Type B pancreatic cell (in vitro differentiated cells): ENCODE data around the gene FAM110C. TPM values are rescaled to one million over a fixed set of nuclear protein-coding genes. Genes with fewer than 3 reads are reported as not detected.

ENCODE experiments used
- DNase-seq: peaks from one replicate; pipeline ENCODE4 v3.0.0; 2021; ENCODE audit warnings: mixed read lengths; ENCODE audit not compliant: unreplicated experiment; ENCODE audit errors: extremely low spot score
- H3K27ac Mint-ChIP-seq: 2 replicates; pipeline ENCODE4 v1.8.0; 2021; ENCODE audit warnings: mild to moderate bottlenecking, mixed read lengths
- H3K27me3 Mint-ChIP-seq: 2 replicates; pipeline ENCODE4 v1.8.0; 2021; ENCODE audit warnings: mixed read lengths
- H3K36me3 Mint-ChIP-seq: 2 replicates; pipeline ENCODE4 v1.8.0; 2021; ENCODE audit warnings: mixed read lengths
- H3K4me1 Mint-ChIP-seq: one replicate; pipeline ENCODE4 v1.8.0; 2021; ENCODE audit warnings: mixed read lengths; ENCODE audit not compliant: unreplicated experiment
- H3K4me3 Mint-ChIP-seq: 2 replicates; pipeline ENCODE4 v1.8.0; 2021; ENCODE audit warnings: mild to moderate bottlenecking, mixed read lengths
- H3K9me3 Mint-ChIP-seq: 2 replicates; pipeline ENCODE4 v1.8.0; 2021; ENCODE audit warnings: mixed read lengths
- total RNA-seq: library from RNA; stranded (reverse); gene quantifications from 2 replicates; pipeline ENCODE4 v1.2.1, GENCODE V29; 2021; ENCODE audit warnings: low replicate concordance
- TF ChIP-seq, protein P1 (sequence below): fragments of 200-600 bp; sonication (generic); conservative IDR thresholded peaks from 2 replicates; pipeline ENCODE4 v1.5.0; 2021; ENCODE audit warnings: antibody characterized with exemption, mild to moderate bottlenecking

FAM110C gene
- total RNA-seq, 1 donor from 2014 or later, result 2.3 TPM

DNA sequence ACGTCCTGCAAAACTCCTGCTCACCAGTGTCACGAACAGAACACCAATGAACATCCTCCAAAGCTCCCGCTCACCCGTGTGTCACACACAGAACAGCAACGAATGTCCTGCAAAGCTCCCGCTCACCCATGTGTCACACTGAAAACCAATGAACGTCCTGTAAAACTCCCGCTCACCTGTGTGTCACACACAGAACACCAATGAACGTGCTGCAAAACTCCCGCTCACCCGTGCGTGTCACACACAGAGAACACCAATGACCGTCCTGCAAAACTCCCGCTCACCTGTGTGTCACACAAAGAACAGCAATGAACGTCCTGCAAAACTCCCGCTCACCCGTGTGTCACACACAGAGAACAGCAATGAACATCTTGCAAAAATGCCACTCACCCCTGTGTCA, 20.5 kb upstream of the FAM110C start:
- no peak for DNase-seq
- Mint-ChIP-seq H3K27me3 (no peaks in the 10 kb centered on the region), H3K9me3 (no peaks in the 10 kb centered on the region), H3K27ac (no peak overlapping the region), H3K36me3 (no peaks in the 10 kb centered on the region), H3K4me3 (no peak overlapping the region), H3K4me1 (no peaks in the 10 kb centered on the region)
- TF ChIP-seq, protein P1, sequence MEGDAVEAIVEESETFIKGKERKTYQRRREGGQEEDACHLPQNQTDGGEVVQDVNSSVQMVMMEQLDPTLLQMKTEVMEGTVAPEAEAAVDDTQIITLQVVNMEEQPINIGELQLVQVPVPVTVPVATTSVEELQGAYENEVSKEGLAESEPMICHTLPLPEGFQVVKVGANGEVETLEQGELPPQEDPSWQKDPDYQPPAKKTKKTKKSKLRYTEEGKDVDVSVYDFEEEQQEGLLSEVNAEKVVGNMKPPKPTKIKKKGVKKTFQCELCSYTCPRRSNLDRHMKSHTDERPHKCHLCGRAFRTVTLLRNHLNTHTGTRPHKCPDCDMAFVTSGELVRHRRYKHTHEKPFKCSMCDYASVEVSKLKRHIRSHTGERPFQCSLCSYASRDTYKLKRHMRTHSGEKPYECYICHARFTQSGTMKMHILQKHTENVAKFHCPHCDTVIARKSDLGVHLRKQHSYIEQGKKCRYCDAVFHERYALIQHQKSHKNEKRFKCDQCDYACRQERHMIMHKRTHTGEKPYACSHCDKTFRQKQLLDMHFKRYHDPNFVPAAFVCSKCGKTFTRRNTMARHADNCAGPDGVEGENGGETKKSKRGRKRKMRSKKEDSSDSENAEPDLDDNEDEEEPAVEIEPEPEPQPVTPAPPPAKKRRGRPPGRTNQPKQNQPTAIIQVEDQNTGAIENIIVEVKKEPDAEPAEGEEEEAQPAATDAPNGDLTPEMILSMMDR, result no peak

DNA sequence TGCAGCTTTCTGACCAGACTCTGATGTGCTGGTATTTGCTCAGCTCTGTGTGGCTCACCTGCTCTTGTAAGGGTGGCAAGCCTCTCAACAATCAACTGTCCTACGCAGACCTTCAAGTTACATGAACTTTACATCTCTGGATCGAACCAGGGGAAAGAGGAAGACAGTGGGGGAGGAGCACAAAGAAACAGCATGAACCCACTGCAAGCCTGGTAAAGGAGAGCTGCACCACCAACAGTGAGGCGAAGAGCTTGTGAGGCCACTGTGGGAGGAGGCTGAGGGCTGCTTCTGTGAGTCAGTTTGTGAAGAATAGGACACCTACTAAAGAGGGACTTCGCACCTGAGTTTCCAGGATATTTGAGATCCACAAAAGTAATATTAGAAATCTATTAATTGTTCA, 18.8 kb upstream of the FAM110C start:
- no peak overlapping the region for H3K27ac Mint-ChIP-seq
- no peaks in the 10 kb centered on the region for H3K27me3 Mint-ChIP-seq
- DNase-seq, result no peak
- H3K36me3 Mint-ChIP-seq, result no peaks in the 10 kb centered on the region
- H3K4me1 Mint-ChIP-seq, result no peaks in the 10 kb centered on the region
- no peak overlapping the region for H3K4me3 Mint-ChIP-seq
- no peaks in the 10 kb centered on the region for H3K9me3 Mint-ChIP-seq
- TF ChIP-seq, protein P1, result no peak

DNA sequence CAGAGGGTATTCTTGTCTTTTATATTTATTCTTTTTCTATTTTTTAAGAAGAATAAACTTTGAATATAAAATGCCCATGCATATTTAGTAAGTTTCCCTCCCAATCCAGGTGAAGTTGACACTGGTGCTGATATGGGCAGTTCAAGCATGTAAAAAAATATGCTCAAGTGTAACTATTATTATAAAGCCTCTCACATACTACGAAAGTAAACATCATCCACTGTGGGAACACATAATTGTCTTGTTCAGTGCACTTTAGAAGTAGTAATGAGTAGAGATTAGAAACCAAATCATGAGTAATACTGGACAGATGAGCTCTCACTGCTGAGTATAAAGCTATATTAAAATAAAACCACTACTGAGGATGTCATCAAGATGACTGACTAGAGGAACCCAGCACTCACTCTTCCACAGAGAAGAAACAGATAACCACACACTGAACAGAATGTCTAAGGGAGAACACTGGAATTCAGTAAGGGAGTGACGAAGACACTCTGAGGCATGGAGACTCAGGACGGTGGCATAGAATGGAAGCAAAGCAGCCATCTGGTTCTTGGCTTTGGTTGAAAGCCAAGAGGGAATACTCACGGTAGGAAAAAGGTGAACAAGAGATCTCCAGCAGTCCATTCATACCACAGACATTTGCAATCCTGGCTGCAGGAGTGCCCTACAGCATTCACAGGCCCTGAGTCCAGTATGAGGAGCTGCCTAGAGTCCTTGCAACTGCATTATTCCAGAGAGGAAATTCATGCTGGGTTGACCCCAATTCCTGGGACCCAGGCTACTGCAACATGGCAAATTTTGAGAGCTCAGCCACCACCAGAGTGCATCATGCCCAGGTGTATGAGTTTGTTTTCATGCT, 9.5 kb upstream of the FAM110C start:
- H3K4me1 Mint-ChIP-seq, result no peaks in the 10 kb centered on the region
- peaks cover 13% of the 10 kb centered on the region for H3K27me3 Mint-ChIP-seq
- H3K9me3 Mint-ChIP-seq, result no peaks in the 10 kb centered on the region
- TF ChIP-seq, protein P1, result no peak
- no peak overlapping the region for H3K27ac Mint-ChIP-seq
- H3K4me3 Mint-ChIP-seq, result no peak overlapping the region
- no peak for DNase-seq
- no peaks in the 10 kb centered on the region for H3K36me3 Mint-ChIP-seq

DNA sequence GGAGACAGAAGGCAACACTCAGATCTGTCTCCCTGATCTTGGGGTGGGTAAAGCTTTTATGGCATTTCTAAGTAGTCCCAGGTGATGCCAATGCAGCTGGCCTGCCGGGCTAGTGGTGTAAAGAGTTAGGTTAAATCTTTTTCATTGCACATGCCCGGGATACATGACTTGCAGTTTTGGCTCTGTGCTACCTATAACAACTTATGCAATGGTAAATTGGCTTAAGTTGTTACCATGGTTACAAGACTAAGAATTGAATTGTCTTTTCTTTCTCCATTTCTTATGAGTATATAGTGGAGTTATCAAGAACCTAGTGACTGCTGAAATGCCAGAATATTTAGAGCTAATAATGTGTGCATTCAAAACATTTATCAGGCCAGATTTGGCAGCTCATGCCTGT, 5.3 kb upstream of the FAM110C start:
- H3K27me3 Mint-ChIP-seq, result peaks cover 53% of the 10 kb centered on the region
- peaks cover 6% of the 10 kb centered on the region for H3K9me3 Mint-ChIP-seq
- H3K36me3 Mint-ChIP-seq, result no peaks in the 10 kb centered on the region
- TF ChIP-seq, protein P1, result no peak
- no peak overlapping the region for H3K27ac Mint-ChIP-seq
- H3K4me3 Mint-ChIP-seq, result no peak overlapping the region
- DNase-seq, result no peak
- peaks cover 9% of the 10 kb centered on the region for H3K4me1 Mint-ChIP-seq

DNA sequence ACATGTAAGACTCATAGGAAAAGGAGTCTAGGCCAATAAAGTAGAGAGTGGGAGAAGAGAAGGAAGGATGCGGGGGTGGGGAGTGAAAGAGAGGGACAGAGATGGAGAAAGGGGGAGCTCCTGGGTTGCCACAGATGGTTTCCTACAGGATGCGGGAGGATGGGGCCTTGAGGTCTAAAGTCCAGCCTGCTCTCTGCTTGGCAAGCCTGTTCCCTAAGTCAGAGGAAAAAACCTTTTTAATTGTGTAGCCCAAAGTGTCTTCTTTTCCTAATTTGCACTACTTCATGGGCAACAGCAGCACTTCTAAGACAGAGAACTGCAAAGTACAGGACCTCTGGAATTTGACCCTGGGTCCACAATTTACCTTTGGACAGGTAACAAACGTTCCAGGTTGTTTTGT, 1.4 kb upstream of the FAM110C start:
- peak overlapping the region; percentile 57 for H3K4me3 Mint-ChIP-seq
- H3K4me1 Mint-ChIP-seq, result peaks cover 9% of the 10 kb centered on the region
- peak overlapping the region; percentile 86 for H3K27ac Mint-ChIP-seq
- DNase-seq, result no peak
- TF ChIP-seq, protein P1, result no peak
- H3K36me3 Mint-ChIP-seq, result no peaks in the 10 kb centered on the region
- H3K27me3 Mint-ChIP-seq, result peaks cover 75% of the 10 kb centered on the region
- H3K9me3 Mint-ChIP-seq, result peaks cover 6% of the 10 kb centered on the region
